Rectal smooth muscle tissue (tissue), 1 donor: Measurements from ENCODE around the gene ARL8B.
A peak's percentile ranks its signal among the peaks of the same experiment; 100 is the strongest.
"Not testable (repeated sequence)": the region's sequence is repeated elsewhere in the genome, so short reads cannot be mapped to it uniquely, and the experiment has no call there.

ENCODE experiments used
- H3K27ac ChIP-seq: one replicate; pipeline ENCODE4 v1.7.0; 2013; ENCODE audit warnings: low read depth, low read length, inconsistent platforms
- H3K27me3 ChIP-seq: one replicate; pipeline ENCODE4 v1.7.0; 2013; ENCODE audit warnings: low read length; ENCODE audit not compliant: control insufficient read depth, insufficient read depth
- H3K36me3 ChIP-seq: one replicate; pipeline ENCODE4 v1.7.0; 2013; ENCODE audit warnings: low read length; ENCODE audit not compliant: control insufficient read depth, insufficient read depth
- H3K4me1 ChIP-seq: one replicate; pipeline ENCODE4 v1.7.0; 2013; ENCODE audit warnings: low read length; ENCODE audit not compliant: control insufficient read depth, insufficient read depth
- H3K4me3 ChIP-seq: one replicate; pipeline ENCODE4 v1.7.0; 2013; ENCODE audit warnings: low read length
- H3K9ac ChIP-seq: one replicate; pipeline ENCODE4 v1.7.0; 2013; ENCODE audit warnings: low read length

ARL8B gene

DNA sequence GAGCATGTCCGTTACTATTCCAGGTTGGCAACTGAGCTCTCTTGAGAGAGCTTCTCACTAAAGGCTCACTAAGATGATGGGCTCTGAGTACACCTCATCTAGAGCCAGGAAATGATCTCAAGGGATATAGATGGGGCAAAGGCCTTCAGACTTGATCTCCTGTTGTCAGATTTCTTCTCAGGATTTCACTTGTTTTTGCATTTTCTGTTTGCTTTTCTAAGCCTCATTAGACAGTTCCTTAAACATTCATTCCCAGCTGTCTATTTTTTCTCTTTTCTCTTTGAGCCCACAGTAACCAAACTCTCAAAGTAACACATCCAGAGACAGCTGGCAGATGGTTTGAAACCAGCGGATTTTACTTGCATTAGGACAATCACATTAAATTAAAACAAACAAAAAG lies 28.4 kb upstream of the ARL8B start:
- Histone ChIP-seq H3K36me3 (no peaks in the 10 kb centered on the region), H3K27me3 (no peaks in the 10 kb centered on the region), H3K4me3 (no peak overlapping the region), H3K27ac (no peak overlapping the region), H3K9ac (no peak overlapping the region), H3K4me1 (no peaks in the 10 kb centered on the region)

DNA sequence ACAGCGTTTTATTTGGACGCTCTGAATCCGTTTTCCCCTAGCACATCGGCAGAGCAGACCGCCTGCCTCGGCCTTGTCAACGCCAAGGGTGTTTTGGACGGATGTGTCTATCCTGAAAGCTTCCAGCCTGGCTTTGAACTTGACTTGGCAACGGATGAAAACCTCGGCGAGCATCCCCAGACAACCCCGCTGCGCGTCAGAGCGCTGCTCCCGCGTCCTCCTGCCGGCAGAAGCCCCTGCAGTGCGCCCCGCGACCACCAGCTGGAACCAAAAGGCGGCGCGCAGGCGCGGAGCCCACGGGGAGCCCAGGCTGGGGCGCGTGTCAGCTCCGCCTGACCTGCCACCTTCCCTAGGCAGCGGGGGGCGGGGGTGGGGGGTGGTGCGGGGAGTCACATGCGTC lies 26.2 kb upstream of the ARL8B start:
- H3K27me3 ChIP-seq = no peaks in the 10 kb centered on the region
- H3K27ac ChIP-seq = no peak overlapping the region
- H3K4me1 ChIP-seq = no peaks in the 10 kb centered on the region
- no peak overlapping the region for H3K9ac ChIP-seq
- H3K36me3 ChIP-seq = no peaks in the 10 kb centered on the region
- peak overlapping the region; percentile 58 for H3K4me3 ChIP-seq

- H3K36me3 ChIP-seq = no peaks in the 10 kb centered on the region
- no peaks in the 10 kb centered on the region for H3K27me3 ChIP-seq
- H3K9ac ChIP-seq = no peak overlapping the region
- no peaks in the 10 kb centered on the region for H3K4me1 ChIP-seq
- H3K4me3 ChIP-seq = no peak overlapping the region
- H3K27ac ChIP-seq = no peak overlapping the region
Measured at GRCh38 chr3:5096336-5097008, 25.6 kb upstream of the ARL8B start.

GRCh38 chr3:5098346-5098745 lies 23.7 kb upstream of the ARL8B start:
- Histone ChIP-seq H3K4me3 (no peak overlapping the region), H3K4me1 (no peaks in the 10 kb centered on the region), H3K9ac (no peak overlapping the region), H3K27ac (no peak overlapping the region), H3K36me3 (no peaks in the 10 kb centered on the region), H3K27me3 (no peaks in the 10 kb centered on the region)

- Histone ChIP-seq H3K4me1 (no peaks in the 10 kb centered on the region), H3K27ac (no peak overlapping the region), H3K36me3 (no peaks in the 10 kb centered on the region), H3K27me3 (no peaks in the 10 kb centered on the region), H3K9ac (no peak overlapping the region), H3K4me3 (no peak overlapping the region)
Measured at GRCh38 chr3:5102532-5102931, 19.6 kb upstream of the ARL8B start.

- H3K27me3 ChIP-seq = no peaks in the 10 kb centered on the region
- H3K4me3 ChIP-seq = no peak overlapping the region
- no peak overlapping the region for H3K27ac ChIP-seq
- no peaks in the 10 kb centered on the region for H3K4me1 ChIP-seq
- H3K9ac ChIP-seq = no peak overlapping the region
- H3K36me3 ChIP-seq = no peaks in the 10 kb centered on the region
Measured at GRCh38 chr3:5103743-5104142, 18.3 kb upstream of the ARL8B start.

- Histone ChIP-seq H3K27ac (no peak overlapping the region), H3K4me3 (no peak overlapping the region), H3K27me3 (no peaks in the 10 kb centered on the region), H3K4me1 (no peaks in the 10 kb centered on the region), H3K9ac (no peak overlapping the region), H3K36me3 (no peaks in the 10 kb centered on the region)
Measured at GRCh38 chr3:5105050-5105449, 17.0 kb upstream of the ARL8B start.

DNA sequence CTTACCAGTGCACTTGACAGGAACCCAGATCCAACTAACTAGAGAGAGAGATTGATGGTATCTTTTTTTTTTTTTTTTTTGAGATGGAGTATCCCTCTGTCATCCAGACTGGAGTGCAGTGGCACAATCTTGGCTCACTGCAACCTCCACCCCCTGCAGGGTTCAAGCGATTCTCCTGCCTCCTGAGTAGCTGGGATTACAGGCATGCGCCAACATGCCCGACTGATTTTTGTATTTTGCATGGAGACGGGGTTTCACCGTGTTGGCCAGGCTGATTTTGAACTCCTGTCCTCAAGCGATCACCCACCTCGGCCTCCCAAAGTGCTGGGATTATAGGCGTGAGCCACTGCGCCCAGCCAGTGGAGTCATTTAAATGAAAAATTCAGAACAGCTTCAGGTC lies 15.7 kb upstream of the ARL8B start:
- not testable (repeated sequence) for H3K4me1 ChIP-seq, H3K4me3 ChIP-seq, H3K36me3 ChIP-seq, H3K9ac ChIP-seq, H3K27me3 ChIP-seq, H3K27ac ChIP-seq

DNA sequence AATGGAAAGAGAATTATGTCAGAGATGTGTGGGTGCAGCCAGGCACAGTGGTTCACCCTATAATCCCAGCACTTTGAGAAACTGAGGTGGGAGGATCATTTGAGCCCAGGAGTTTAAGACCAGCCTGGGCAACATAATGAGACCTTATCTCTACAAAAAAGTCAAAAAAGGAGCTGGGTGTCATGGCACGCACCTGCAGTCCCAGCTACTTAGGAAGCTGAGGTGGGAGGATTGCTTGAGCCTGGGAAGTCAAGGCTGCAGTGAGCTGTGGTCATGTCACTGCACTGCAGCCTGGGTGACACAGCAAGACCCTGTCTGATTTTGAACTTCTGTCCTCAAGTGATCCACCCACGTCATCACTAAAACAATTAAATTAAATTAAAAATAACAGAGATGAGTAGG lies 15.2 kb upstream of the ARL8B start:
- not testable (repeated sequence) for H3K4me1 ChIP-seq, H3K27ac ChIP-seq, H3K9ac ChIP-seq, H3K27me3 ChIP-seq, H3K4me3 ChIP-seq, H3K36me3 ChIP-seq

DNA sequence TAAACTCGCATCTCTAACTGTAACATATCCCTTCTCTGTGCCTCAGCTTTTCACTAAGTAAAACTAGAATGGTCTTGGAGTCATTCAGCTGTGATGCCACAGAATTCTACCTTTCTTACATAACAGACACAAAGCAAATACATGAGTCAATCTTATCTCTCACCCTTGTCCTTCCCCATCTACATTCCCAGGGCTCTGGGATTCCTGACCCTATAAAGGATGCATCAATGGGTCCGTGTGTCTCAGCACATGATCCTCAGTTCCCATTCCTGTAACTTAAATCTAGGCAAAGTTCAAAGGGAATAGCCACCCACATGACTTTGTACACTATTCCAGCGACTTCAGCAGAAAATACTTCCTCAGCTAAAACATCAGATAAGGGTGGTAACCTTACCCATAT lies 11.8 kb upstream of the ARL8B start:
- Histone ChIP-seq H3K9ac (no peak overlapping the region), H3K4me1 (no peaks in the 10 kb centered on the region), H3K4me3 (no peak overlapping the region), H3K36me3 (no peaks in the 10 kb centered on the region), H3K27ac (no peak overlapping the region), H3K27me3 (no peaks in the 10 kb centered on the region)

DNA sequence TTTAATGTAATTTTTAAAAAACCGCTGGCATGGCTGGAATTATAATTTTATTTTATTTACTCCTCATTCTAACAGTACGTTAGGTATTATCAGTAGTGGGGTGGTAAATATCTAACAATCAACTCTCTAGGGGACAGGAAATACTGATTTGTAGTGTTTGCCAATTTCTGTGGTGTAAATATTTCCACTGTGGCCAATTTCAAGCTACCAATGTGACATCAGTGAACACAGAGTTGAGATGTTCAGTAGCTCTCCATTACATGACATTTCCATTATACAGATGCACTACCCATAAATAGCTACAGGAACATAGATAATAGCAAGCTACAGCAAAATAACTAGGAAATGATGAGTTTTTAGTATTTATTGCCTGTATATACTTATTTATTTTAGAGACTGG lies 10.0 kb upstream of the ARL8B start:
- Histone ChIP-seq H3K4me1 (no peaks in the 10 kb centered on the region), H3K27me3 (no peaks in the 10 kb centered on the region), H3K27ac (no peak overlapping the region), H3K4me3 (no peak overlapping the region), H3K9ac (no peak overlapping the region), H3K36me3 (no peaks in the 10 kb centered on the region)

DNA sequence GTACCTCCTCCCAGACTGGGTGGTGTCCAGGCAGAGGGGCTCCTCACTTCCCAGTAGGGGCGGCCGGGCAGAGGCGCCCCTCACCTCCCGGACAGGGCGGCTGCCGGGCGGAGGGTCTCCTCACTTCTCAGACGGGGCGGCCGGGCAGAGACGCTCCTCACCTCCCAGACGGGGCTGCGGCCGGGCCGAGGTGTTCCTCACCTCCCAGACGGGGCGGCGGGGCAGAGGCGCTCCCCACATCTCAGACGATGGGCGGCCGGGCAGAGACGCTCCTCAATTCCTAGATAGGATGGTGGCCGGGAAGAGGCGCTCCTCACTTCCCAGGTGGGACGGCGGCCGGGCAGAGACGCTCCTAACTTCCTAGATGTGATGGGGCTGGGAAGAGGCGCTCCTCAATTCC lies 8.4 kb upstream of the ARL8B start:
- H3K9ac ChIP-seq, H3K27ac ChIP-seq, H3K36me3 ChIP-seq, H3K27me3 ChIP-seq, H3K4me1 ChIP-seq, H3K4me3 ChIP-seq: not testable (repeated sequence)

DNA sequence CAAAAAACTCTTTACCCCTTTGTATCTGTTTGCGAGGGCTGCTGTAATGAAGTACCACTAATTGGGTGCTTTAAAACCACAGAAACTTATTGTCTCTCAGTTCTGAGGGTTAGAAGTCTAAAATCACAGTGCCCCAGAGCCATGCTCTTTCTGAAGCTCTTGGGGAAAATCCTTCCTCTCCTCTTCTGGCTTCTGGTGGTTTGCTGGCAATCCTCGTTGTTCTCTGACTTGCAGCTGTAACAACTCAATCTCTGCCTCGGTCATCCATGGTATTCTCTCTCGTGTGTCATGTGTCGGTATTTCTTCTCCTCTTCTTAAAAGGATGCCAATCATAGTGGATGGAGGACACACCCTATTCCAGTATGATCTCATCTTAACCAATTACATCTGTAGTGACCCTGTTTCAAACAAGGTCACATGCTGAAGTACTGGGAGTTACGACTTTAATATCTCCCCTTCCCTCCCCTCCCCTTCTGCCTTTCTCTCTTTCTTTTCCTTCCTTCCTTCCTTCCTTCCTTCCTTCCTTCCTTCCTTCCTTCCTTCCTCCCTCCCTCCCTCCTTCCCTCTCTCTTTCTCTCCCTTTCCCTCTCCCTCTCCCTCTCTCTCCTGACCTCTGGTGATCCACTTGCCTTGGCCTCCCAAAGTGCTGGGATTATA lies 6.5 kb upstream of the ARL8B start:
- Histone ChIP-seq H3K4me3 (no peak overlapping the region), H3K9ac (no peak overlapping the region), H3K27me3 (no peaks in the 10 kb centered on the region), H3K36me3 (no peaks in the 10 kb centered on the region), H3K27ac (no peak overlapping the region), H3K4me1 (no peaks in the 10 kb centered on the region)
